ENCODE measurements around the gene SLC38A10.

SLC38A10 gene

GRCh38 chr17:81298325-81298990, 3.4 kb upstream of the SLC38A10 start:
- Histone ChIP-seq H3K4me3 (ENCODE audit: low read depth, low read length) (no peak overlapping the region), H3K27ac (ENCODE audit: low read depth, low read length) (no peak overlapping the region), H3K18ac (ENCODE audit: low read length) (no peak overlapping the region), H3K4ac (ENCODE audit: low read depth, low read length) (no peak overlapping the region), H2AK5ac (ENCODE audit: low read length) (no peak overlapping the region), H4K91ac (ENCODE audit: low read depth, low read length) (no peak overlapping the region), H3K79me2 (ENCODE audit: control insufficient read depth, insufficient read depth, low read length, poor library complexity) (peaks cover 11% of the 10 kb centered on the region), H2AFZ (ENCODE audit: insufficient read depth, low read length, poor library complexity) (no peak overlapping the region), H3K9ac (ENCODE audit: low read length) (no peak overlapping the region), H3K79me1 (ENCODE audit: low read length) (peaks cover 11% of the 10 kb centered on the region), H4K8ac (ENCODE audit: low read depth, low read length) (no peak overlapping the region), H3K4me1 (ENCODE audit: control insufficient read depth in 1 of 2, insufficient read depth in 2 of 2, low read length in 2 of 2) (peaks cover 5 to 13% of the 10 kb centered on the region in 2 experiments), H2BK120ac (ENCODE audit: insufficient read depth, low read length, poor library complexity) (no peak overlapping the region), H3K36me3 (ENCODE audit: control insufficient read depth in 1 of 2, insufficient read depth in 2 of 2, low read length in 2 of 2) (no peaks in the 10 kb centered on the region), H3K9me3 (ENCODE audit: insufficient read depth, low read depth, low read length) (peaks cover 7% of the 10 kb centered on the region), H3K4me2 (ENCODE audit: low read length) (no peak overlapping the region), H2BK5ac (ENCODE audit: low read depth, low read length, poor library complexity) (no peak overlapping the region), H3K14ac (ENCODE audit: low read length) (no peak overlapping the region), H4K12ac (ENCODE audit: low read depth, low read length) (no peak overlapping the region), H2BK12ac (ENCODE audit: low read length) (no peak overlapping the region), H3K23ac (ENCODE audit: low read length) (no peak overlapping the region), H3K27me3 (ENCODE audit: insufficient read depth, low read length) (no peaks in the 10 kb centered on the region)
- DNase-seq, result no peak
- WGBS (ENCODE audit: extremely low coverage, insufficient coverage, insufficient read length), result no CpG with 5 or more reads among the region's 11 CpGs

GRCh38 chr17:81295676-81296381, 722 bp upstream of the SLC38A10 start:
- Histone ChIP-seq H3K18ac (ENCODE audit: low read length) (peak overlapping the region; percentile 85), H2AFZ (ENCODE audit: insufficient read depth, low read length, poor library complexity) (peak overlapping the region; percentile 80), H3K79me2 (ENCODE audit: control insufficient read depth, insufficient read depth, low read length, poor library complexity) (peaks cover 13% of the 10 kb centered on the region), H2BK12ac (ENCODE audit: low read length) (no peak overlapping the region), H2BK5ac (ENCODE audit: low read depth, low read length, poor library complexity) (peak overlapping the region; percentile 73), H3K9ac (ENCODE audit: low read length) (peak overlapping the region; percentile 65), H3K4me3 (ENCODE audit: low read depth, low read length) (peak overlapping the region; percentile 83), H3K4me2 (ENCODE audit: low read length) (peak overlapping the region; percentile 82), H3K4ac (ENCODE audit: low read depth, low read length) (peak overlapping the region; percentile 66), H3K27me3 (ENCODE audit: insufficient read depth, low read length) (no peaks in the 10 kb centered on the region), H3K9me3 (ENCODE audit: insufficient read depth, low read depth, low read length) (peaks cover 6% of the 10 kb centered on the region), H4K91ac (ENCODE audit: low read depth, low read length) (peak overlapping the region; percentile 81), H2AK5ac (ENCODE audit: low read length) (peak overlapping the region; percentile 87), H2BK120ac (ENCODE audit: insufficient read depth, low read length, poor library complexity) (peak overlapping the region; percentile 62), H3K14ac (ENCODE audit: low read length) (peak overlapping the region; percentile 90), H4K12ac (ENCODE audit: low read depth, low read length) (peak overlapping the region; percentile 86), H3K36me3 (ENCODE audit: control insufficient read depth in 1 of 2, insufficient read depth in 2 of 2, low read length in 2 of 2) (no peaks in the 10 kb centered on the region), H3K79me1 (ENCODE audit: low read length) (peaks cover 11% of the 10 kb centered on the region), H3K23ac (ENCODE audit: low read length) (no peak overlapping the region), H3K27ac (ENCODE audit: low read depth, low read length) (peak overlapping the region; percentile 39), H3K4me1 (ENCODE audit: control insufficient read depth in 1 of 2, insufficient read depth in 2 of 2, low read length in 2 of 2) (peaks cover 5 to 14% of the 10 kb centered on the region in 2 experiments), H4K8ac (ENCODE audit: low read depth, low read length) (peak overlapping the region; percentile 98)
- WGBS (ENCODE audit: extremely low coverage, insufficient coverage, insufficient read length), result no CpG with 5 or more reads among the region's 22 CpGs
- peak; percentile 70 to 73 for DNase-seq

DNA sequence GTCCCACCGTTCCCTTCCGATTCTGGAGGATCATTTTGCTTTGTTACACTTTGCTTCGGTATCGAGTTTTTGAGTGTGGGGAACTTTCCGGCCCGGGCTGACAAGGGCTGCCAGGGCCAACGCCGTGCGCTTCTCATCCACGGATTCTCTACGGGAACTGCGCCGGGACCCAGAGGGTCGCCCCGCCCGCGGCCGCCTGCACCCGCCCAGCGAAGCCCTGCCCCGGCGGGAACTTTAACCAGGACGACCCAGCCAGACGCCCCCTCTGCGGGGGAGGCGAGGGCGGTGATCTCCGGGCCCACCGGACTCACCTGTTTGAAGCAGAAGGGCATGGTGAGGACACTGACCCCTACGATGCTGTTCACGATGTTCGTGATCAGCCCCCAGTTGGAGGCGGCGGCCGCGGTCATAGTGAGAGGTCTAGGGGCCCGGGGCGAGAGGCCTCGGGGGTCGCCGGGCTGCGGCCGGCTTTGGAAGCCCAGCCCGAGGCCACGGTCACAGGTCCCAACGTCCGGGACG, 536 bp downstream of the SLC38A10 start:
- Histone ChIP-seq H3K4me1 (ENCODE audit: control insufficient read depth in 1 of 2, insufficient read depth in 2 of 2, low read length in 2 of 2) (peaks cover 5 to 14% of the 10 kb centered on the region in 2 experiments), H2BK5ac (ENCODE audit: low read depth, low read length, poor library complexity) (peak overlapping the region; percentile 43), H3K27me3 (ENCODE audit: insufficient read depth, low read length) (no peaks in the 10 kb centered on the region), H3K9me3 (ENCODE audit: insufficient read depth, low read depth, low read length) (peaks cover 1% of the 10 kb centered on the region), H2AFZ (ENCODE audit: insufficient read depth, low read length, poor library complexity) (peak overlapping the region; percentile 1), H3K4me3 (ENCODE audit: low read depth, low read length) (peak overlapping the region; percentile 83), H3K4me2 (ENCODE audit: low read length) (peak overlapping the region; percentile 82), H3K36me3 (ENCODE audit: control insufficient read depth in 1 of 2, insufficient read depth in 2 of 2, low read length in 2 of 2) (peaks cover 0 to 7% of the 10 kb centered on the region in 2 experiments), H3K23ac (ENCODE audit: low read length) (no peak overlapping the region), H3K14ac (ENCODE audit: low read length) (peak overlapping the region; percentile 14), H3K9ac (ENCODE audit: low read length) (peak overlapping the region; percentile 89), H2BK12ac (ENCODE audit: low read length) (no peak overlapping the region), H2AK5ac (ENCODE audit: low read length) (peak overlapping the region; percentile 63), H3K27ac (ENCODE audit: low read depth, low read length) (peak overlapping the region; percentile 69), H3K79me2 (ENCODE audit: control insufficient read depth, insufficient read depth, low read length, poor library complexity) (peaks cover 13% of the 10 kb centered on the region), H4K91ac (ENCODE audit: low read depth, low read length) (peak overlapping the region; percentile 83), H3K4ac (ENCODE audit: low read depth, low read length) (peak overlapping the region; percentile 43), H3K18ac (ENCODE audit: low read length) (peak overlapping the region; percentile 62), H2BK120ac (ENCODE audit: insufficient read depth, low read length, poor library complexity) (peak overlapping the region; percentile 6), H3K79me1 (ENCODE audit: low read length) (peaks cover 11% of the 10 kb centered on the region), H4K12ac (ENCODE audit: low read depth, low read length) (peak overlapping the region; percentile 88), H4K8ac (ENCODE audit: low read depth, low read length) (peak overlapping the region; percentile 30)
- peak in 1 of 2 donors; percentile 35 for DNase-seq
- WGBS (ENCODE audit: extremely low coverage, insufficient coverage, insufficient read length), result no CpG with 5 or more reads among the region's 48 CpGs

GRCh38 chr17:81292450-81292849, 2.7 kb downstream of the SLC38A10 start:
- H3K18ac ChIP-seq (ENCODE audit: low read length), result no peak overlapping the region
- H3K27ac ChIP-seq (ENCODE audit: low read depth, low read length), result no peak overlapping the region
- no peak overlapping the region for H3K4me2 ChIP-seq (ENCODE audit: low read length)
- H3K23ac ChIP-seq (ENCODE audit: low read length), result no peak overlapping the region
- H3K79me1 ChIP-seq (ENCODE audit: low read length), result peaks cover 11% of the 10 kb centered on the region
- H2BK120ac ChIP-seq (ENCODE audit: insufficient read depth, low read length, poor library complexity), result no peak overlapping the region
- no peak overlapping the region for H3K14ac ChIP-seq (ENCODE audit: low read length)
- no peak overlapping the region for H3K4me3 ChIP-seq (ENCODE audit: low read depth, low read length)
- no peak overlapping the region for H4K91ac ChIP-seq (ENCODE audit: low read depth, low read length)
- no peak overlapping the region for H4K8ac ChIP-seq (ENCODE audit: low read depth, low read length)
- H2AK5ac ChIP-seq (ENCODE audit: low read length), result no peak overlapping the region
- peaks cover 12 to 19% of the 10 kb centered on the region in 2 experiments for H3K36me3 ChIP-seq (ENCODE audit: control insufficient read depth in 1 of 2, insufficient read depth in 2 of 2, low read length in 2 of 2)
- H3K27me3 ChIP-seq (ENCODE audit: insufficient read depth, low read length), result no peaks in the 10 kb centered on the region
- H3K4me1 ChIP-seq (ENCODE audit: control insufficient read depth in 1 of 2, insufficient read depth in 2 of 2, low read length in 2 of 2), result peaks cover 5 to 14% of the 10 kb centered on the region in 2 experiments
- peaks cover 13% of the 10 kb centered on the region for H3K79me2 ChIP-seq (ENCODE audit: control insufficient read depth, insufficient read depth, low read length, poor library complexity)
- no peak overlapping the region for H4K12ac ChIP-seq (ENCODE audit: low read depth, low read length)
- H2AFZ ChIP-seq (ENCODE audit: insufficient read depth, low read length, poor library complexity), result no peak overlapping the region
- DNase-seq, result peak in 1 of 2 donors; percentile 26
- no peak overlapping the region for H2BK5ac ChIP-seq (ENCODE audit: low read depth, low read length, poor library complexity)
- no peak overlapping the region for H2BK12ac ChIP-seq (ENCODE audit: low read length)
- H3K9me3 ChIP-seq (ENCODE audit: insufficient read depth, low read depth, low read length), result peaks cover 2% of the 10 kb centered on the region
- no CpG with 5 or more reads among the region's 12 CpGs for WGBS (ENCODE audit: extremely low coverage, insufficient coverage, insufficient read length)
- H3K9ac ChIP-seq (ENCODE audit: low read length), result no peak overlapping the region
- no peak overlapping the region for H3K4ac ChIP-seq (ENCODE audit: low read depth, low read length)
